ENCODE measurements around the gene POMGNT2.

Gene POMGNT2

DNA sequence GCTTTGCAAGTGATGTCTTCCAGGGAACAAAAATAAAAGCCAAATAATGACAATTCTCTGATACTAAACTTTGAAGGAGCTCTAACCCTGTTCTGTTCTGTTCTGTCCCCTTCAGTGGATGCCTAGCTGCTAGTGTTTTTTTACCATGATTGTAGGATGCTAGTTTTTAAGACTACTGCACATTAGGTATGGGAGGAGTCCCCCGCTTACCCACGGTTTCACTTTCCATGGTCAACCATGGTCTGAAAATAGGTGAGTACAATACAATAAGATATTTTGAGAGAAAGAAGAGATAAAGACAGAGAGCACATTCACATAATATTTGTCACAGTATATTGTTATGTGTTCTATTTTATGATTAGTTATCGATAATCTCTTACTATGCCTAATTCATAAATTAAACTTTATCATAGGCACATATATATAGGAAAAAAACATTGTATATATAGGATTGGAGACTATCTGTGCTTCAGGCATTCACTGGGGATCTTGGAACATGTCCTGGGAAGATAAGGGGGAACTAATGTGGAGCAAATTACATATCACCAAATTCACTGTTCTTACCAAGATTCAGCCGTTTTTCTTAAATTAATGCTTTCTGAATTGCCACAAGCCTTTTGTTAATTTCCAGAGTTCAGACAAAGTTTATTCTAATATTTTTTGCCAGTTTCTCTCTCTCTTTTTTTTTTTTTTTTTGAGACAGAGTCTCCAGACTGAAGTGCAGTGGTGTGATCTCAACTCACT is 32.8 kb upstream of the POMGNT2 start:
- Histone ChIP-seq H3K4me3 (ENCODE audit: insufficient read depth in 1 of 2, low read depth in 1 of 2, low read length in 2 of 2) (no peak overlapping the region), H3K4me2 (ENCODE audit: low read length, poor library complexity, severe bottlenecking) (no peak overlapping the region), H3K9ac (ENCODE audit: low read length) (no peak overlapping the region), H3K4ac (ENCODE audit: low read depth in 1 of 2, low read length in 2 of 2) (no peak overlapping the region), H3K23ac (ENCODE audit: low read length in 2 of 2) (no peak overlapping the region), H3K9me3 (ENCODE audit: control insufficient read depth, low read length) (no peaks in the 10 kb centered on the region), H2AFZ (ENCODE audit: low read depth, low read length) (no peak overlapping the region), H3K79me1 (replicated peaks; ENCODE audit: low read length, poor library complexity, severe bottlenecking) (no peaks in the 10 kb centered on the region), H3K27me3 (ENCODE audit: control insufficient read depth in 1 of 2, insufficient read depth in 1 of 2, low read length in 2 of 2) (peaks cover 0 to 6% of the 10 kb centered on the region in 2 experiments), H2BK15ac (ENCODE audit: low read depth, poor library complexity, severe bottlenecking) (no peak overlapping the region), H4K91ac (ENCODE audit: low read length) (no peak overlapping the region), H3K27ac (ENCODE audit: low read length, poor library complexity, severe bottlenecking) (no peak overlapping the region), H2BK120ac (ENCODE audit: low read depth, low read length) (no peak overlapping the region), H3K4me1 (ENCODE audit: control insufficient read depth, insufficient read depth, low read depth, low read length) (no peaks in the 10 kb centered on the region), H3K36me3 (ENCODE audit: control insufficient read depth in 1 of 2, insufficient read depth in 2 of 2, low read depth in 1 of 2, low read length in 2 of 2) (no peaks in the 10 kb centered on the region), H4K8ac (ENCODE audit: low read length) (no peak overlapping the region), H2BK12ac (ENCODE audit: low read length in 2 of 2) (no peak overlapping the region), H2AK5ac (ENCODE audit: low read length, severe bottlenecking) (no peak overlapping the region), H3K18ac (ENCODE audit: low read depth in 1 of 2, low read length in 2 of 2) (no peak overlapping the region), H3K14ac (ENCODE audit: low read length in 2 of 2) (no peak overlapping the region), H2BK5ac (ENCODE audit: low read depth, low read length, poor library complexity, severe bottlenecking) (no peak overlapping the region)
- DNase-seq = no peak
- 100% methylated on average over 1 of the region's 4 CpGs for WGBS

DNA sequence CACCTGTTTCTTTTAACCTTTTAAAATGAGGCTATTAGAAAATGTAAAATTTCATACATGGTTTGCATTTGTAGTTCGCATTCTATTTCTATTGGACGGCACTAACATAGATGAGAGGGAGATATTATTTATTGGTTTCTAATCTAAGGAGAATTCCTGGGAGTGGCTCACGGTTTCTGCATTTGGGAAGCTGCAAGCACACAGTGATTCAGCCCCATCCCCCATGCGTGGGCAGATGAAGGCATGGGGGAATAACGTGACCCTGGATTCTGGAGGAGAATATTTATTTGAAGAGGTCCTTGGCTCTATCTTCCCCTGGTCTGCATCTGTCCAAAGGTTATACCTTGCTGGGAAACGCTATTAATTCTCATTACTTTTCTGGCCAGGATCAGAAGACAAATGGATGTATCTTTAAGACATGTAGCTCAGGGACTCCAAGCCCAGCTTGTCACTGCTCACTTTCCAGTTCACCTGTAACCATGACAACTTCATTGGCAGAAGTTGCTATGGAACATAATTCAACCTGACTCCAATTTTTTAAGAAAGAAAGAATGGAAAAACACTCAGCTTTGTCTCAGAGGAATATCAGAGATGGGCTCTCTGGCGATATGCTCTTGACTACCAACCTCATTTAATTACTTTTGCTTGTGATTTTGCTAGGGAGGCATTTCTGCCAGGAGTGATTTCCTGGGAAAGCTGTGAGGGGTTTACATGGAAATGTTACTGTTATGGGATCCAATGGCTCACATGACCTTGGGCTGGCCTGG is 27.2 kb upstream of the POMGNT2 start:
- no peak overlapping the region for H3K14ac ChIP-seq (ENCODE audit: low read length in 2 of 2)
- no peaks in the 10 kb centered on the region for H3K36me3 ChIP-seq (ENCODE audit: control insufficient read depth in 1 of 2, insufficient read depth in 2 of 2, low read depth in 1 of 2, low read length in 2 of 2)
- no peak overlapping the region for H3K27ac ChIP-seq (ENCODE audit: low read length, poor library complexity, severe bottlenecking)
- H3K9me3 ChIP-seq (ENCODE audit: control insufficient read depth, low read length) = no peaks in the 10 kb centered on the region
- peaks cover 0 to 5% of the 10 kb centered on the region in 2 experiments for H3K27me3 ChIP-seq (ENCODE audit: control insufficient read depth in 1 of 2, insufficient read depth in 1 of 2, low read length in 2 of 2)
- no peak overlapping the region for H3K4me2 ChIP-seq (ENCODE audit: low read length, poor library complexity, severe bottlenecking)
- H2AK5ac ChIP-seq (ENCODE audit: low read length, severe bottlenecking) = no peak overlapping the region
- H3K79me1 ChIP-seq (replicated peaks; ENCODE audit: low read length, poor library complexity, severe bottlenecking) = no peaks in the 10 kb centered on the region
- no peak for DNase-seq
- H3K18ac ChIP-seq (ENCODE audit: low read depth in 1 of 2, low read length in 2 of 2) = no peak overlapping the region
- H3K4me3 ChIP-seq (ENCODE audit: insufficient read depth in 1 of 2, low read depth in 1 of 2, low read length in 2 of 2) = no peak overlapping the region
- no peak overlapping the region for H4K8ac ChIP-seq (ENCODE audit: low read length)
- H3K23ac ChIP-seq (ENCODE audit: low read length in 2 of 2) = no peak overlapping the region
- H2BK12ac ChIP-seq (ENCODE audit: low read length in 2 of 2) = no peak overlapping the region
- H3K4me1 ChIP-seq (ENCODE audit: control insufficient read depth, insufficient read depth, low read depth, low read length) = no peaks in the 10 kb centered on the region
- H2BK5ac ChIP-seq (ENCODE audit: low read depth, low read length, poor library complexity, severe bottlenecking) = no peak overlapping the region
- peak overlapping the region; percentile 53 for H3K9ac ChIP-seq (ENCODE audit: low read length)
- no peak overlapping the region for H2AFZ ChIP-seq (ENCODE audit: low read depth, low read length)
- H3K4ac ChIP-seq (ENCODE audit: low read depth in 1 of 2, low read length in 2 of 2) = no peak overlapping the region
- H4K91ac ChIP-seq (ENCODE audit: low read length) = no peak overlapping the region
- WGBS = 88% methylated on average over 7 of the region's 7 CpGs
- no peak overlapping the region for H2BK120ac ChIP-seq (ENCODE audit: low read depth, low read length)
- no peak overlapping the region for H2BK15ac ChIP-seq (ENCODE audit: low read depth, poor library complexity, severe bottlenecking)

DNA sequence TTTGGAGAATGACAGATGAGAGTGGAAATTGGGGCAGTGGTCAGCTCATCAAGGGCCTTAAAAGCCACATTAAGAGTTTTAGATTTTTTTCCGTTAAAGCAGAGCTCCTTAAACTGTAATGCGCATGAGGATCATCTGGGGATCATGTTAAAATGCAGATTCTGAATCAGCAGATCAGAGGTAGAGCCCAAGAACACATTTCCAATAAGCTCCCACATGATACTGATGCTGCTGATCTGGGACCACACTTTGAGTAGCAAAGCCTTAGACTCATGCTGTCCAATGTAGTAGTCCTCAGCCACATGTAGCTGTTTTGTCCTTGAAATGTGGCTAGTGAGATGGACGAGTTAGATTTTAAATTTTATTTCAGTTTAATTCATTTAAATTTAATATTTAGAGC is 26.3 kb upstream of the POMGNT2 start:
- DNase-seq = no peak
- Histone ChIP-seq H3K18ac (ENCODE audit: low read depth in 1 of 2, low read length in 2 of 2) (no peak overlapping the region), H3K9me3 (ENCODE audit: control insufficient read depth, low read length) (no peaks in the 10 kb centered on the region), H3K4me1 (ENCODE audit: control insufficient read depth, insufficient read depth, low read depth, low read length) (no peaks in the 10 kb centered on the region), H2BK15ac (ENCODE audit: low read depth, poor library complexity, severe bottlenecking) (no peak overlapping the region), H3K79me1 (replicated peaks; ENCODE audit: low read length, poor library complexity, severe bottlenecking) (no peaks in the 10 kb centered on the region), H2BK120ac (ENCODE audit: low read depth, low read length) (no peak overlapping the region), H3K4me2 (ENCODE audit: low read length, poor library complexity, severe bottlenecking) (no peak overlapping the region), H2AK5ac (ENCODE audit: low read length, severe bottlenecking) (no peak overlapping the region), H3K4me3 (ENCODE audit: insufficient read depth in 1 of 2, low read depth in 1 of 2, low read length in 2 of 2) (no peak overlapping the region), H4K91ac (ENCODE audit: low read length) (no peak overlapping the region), H3K4ac (ENCODE audit: low read depth in 1 of 2, low read length in 2 of 2) (no peak overlapping the region), H2BK5ac (ENCODE audit: low read depth, low read length, poor library complexity, severe bottlenecking) (no peak overlapping the region), H3K27me3 (ENCODE audit: control insufficient read depth in 1 of 2, insufficient read depth in 1 of 2, low read length in 2 of 2) (peaks cover 0 to 5% of the 10 kb centered on the region in 2 experiments), H3K36me3 (ENCODE audit: control insufficient read depth in 1 of 2, insufficient read depth in 2 of 2, low read depth in 1 of 2, low read length in 2 of 2) (no peaks in the 10 kb centered on the region), H3K9ac (ENCODE audit: low read length) (no peak overlapping the region), H3K23ac (ENCODE audit: low read length in 2 of 2) (no peak overlapping the region), H4K8ac (ENCODE audit: low read length) (no peak overlapping the region), H2AFZ (ENCODE audit: low read depth, low read length) (no peak overlapping the region), H2BK12ac (ENCODE audit: low read length in 2 of 2) (no peak overlapping the region), H3K14ac (ENCODE audit: low read length in 2 of 2) (no peak overlapping the region), H3K27ac (ENCODE audit: low read length, poor library complexity, severe bottlenecking) (no peak overlapping the region)
- 85% methylated on average over 2 of the region's 3 CpGs for WGBS

DNA sequence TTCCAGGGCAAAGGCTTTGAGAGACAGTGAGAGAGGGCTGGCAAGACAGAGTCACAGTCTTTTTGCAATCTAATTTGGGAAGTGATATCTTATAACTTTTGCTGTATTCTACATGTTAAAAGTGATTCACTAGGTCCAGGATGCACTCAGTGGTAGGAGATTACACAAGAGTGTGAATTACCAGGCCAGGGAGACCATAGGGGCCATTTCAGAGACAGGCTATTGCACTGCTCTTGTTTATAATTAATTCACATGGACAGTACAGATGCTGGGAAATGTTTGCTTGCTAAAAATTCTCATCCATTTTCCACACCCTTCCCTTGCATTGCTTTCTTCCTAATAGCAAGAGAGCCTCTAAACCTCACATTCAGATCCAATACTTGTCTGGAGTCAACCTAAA is 22.6 kb upstream of the POMGNT2 start:
- H3K27me3 ChIP-seq (ENCODE audit: control insufficient read depth in 1 of 2, insufficient read depth in 1 of 2, low read length in 2 of 2) = peaks cover 0 to 5% of the 10 kb centered on the region in 2 experiments
- H3K9ac ChIP-seq (ENCODE audit: low read length) = no peak overlapping the region
- H3K27ac ChIP-seq (ENCODE audit: low read length, poor library complexity, severe bottlenecking) = no peak overlapping the region

More for the DNA sequence above, 22.6 kb upstream of the POMGNT2 start:
- H4K91ac ChIP-seq (ENCODE audit: low read length) = no peak overlapping the region
- no peak overlapping the region for H2AFZ ChIP-seq (ENCODE audit: low read depth, low read length)
- no peak overlapping the region for H4K8ac ChIP-seq (ENCODE audit: low read length)
- H2AK5ac ChIP-seq (ENCODE audit: low read length, severe bottlenecking) = no peak overlapping the region
- no peak overlapping the region for H3K23ac ChIP-seq (ENCODE audit: low read length in 2 of 2)
- H3K14ac ChIP-seq (ENCODE audit: low read length in 2 of 2) = no peak overlapping the region
- H3K4me2 ChIP-seq (ENCODE audit: low read length, poor library complexity, severe bottlenecking) = no peak overlapping the region
- no peak overlapping the region for H3K4ac ChIP-seq (ENCODE audit: low read depth in 1 of 2, low read length in 2 of 2)
- no peak overlapping the region for H3K4me3 ChIP-seq (ENCODE audit: insufficient read depth in 1 of 2, low read depth in 1 of 2, low read length in 2 of 2)
- no peaks in the 10 kb centered on the region for H3K4me1 ChIP-seq (ENCODE audit: control insufficient read depth, insufficient read depth, low read depth, low read length)
- H3K36me3 ChIP-seq (ENCODE audit: control insufficient read depth in 1 of 2, insufficient read depth in 2 of 2, low read depth in 1 of 2, low read length in 2 of 2) = no peaks in the 10 kb centered on the region
- H3K18ac ChIP-seq (ENCODE audit: low read depth in 1 of 2, low read length in 2 of 2) = no peak overlapping the region
- H3K79me1 ChIP-seq (replicated peaks; ENCODE audit: low read length, poor library complexity, severe bottlenecking) = no peaks in the 10 kb centered on the region
- peak; percentile 15 for DNase-seq
- no peaks in the 10 kb centered on the region for H3K9me3 ChIP-seq (ENCODE audit: control insufficient read depth, low read length)
- H2BK120ac ChIP-seq (ENCODE audit: low read depth, low read length) = no peak overlapping the region
- no peak overlapping the region for H2BK12ac ChIP-seq (ENCODE audit: low read length in 2 of 2)
- no peak overlapping the region for H2BK15ac ChIP-seq (ENCODE audit: low read depth, poor library complexity, severe bottlenecking)
- H2BK5ac ChIP-seq (ENCODE audit: low read depth, low read length, poor library complexity, severe bottlenecking) = no peak overlapping the region
